DMS 273 treated with DMSO at 0.1 percent for 48 hours (cell line): Measurements from ENCODE around the gene DLG1.
"Not testable (repeated sequence)": the region's sequence is repeated elsewhere in the genome, so short reads cannot be mapped to it uniquely, and the experiment has no call there.

Source experiments
- DNase-seq: peaks from one replicate; lab custom pipeline; 2025; lab: John Stamatoyannopoulos, UW

Gene DLG1

DNA sequence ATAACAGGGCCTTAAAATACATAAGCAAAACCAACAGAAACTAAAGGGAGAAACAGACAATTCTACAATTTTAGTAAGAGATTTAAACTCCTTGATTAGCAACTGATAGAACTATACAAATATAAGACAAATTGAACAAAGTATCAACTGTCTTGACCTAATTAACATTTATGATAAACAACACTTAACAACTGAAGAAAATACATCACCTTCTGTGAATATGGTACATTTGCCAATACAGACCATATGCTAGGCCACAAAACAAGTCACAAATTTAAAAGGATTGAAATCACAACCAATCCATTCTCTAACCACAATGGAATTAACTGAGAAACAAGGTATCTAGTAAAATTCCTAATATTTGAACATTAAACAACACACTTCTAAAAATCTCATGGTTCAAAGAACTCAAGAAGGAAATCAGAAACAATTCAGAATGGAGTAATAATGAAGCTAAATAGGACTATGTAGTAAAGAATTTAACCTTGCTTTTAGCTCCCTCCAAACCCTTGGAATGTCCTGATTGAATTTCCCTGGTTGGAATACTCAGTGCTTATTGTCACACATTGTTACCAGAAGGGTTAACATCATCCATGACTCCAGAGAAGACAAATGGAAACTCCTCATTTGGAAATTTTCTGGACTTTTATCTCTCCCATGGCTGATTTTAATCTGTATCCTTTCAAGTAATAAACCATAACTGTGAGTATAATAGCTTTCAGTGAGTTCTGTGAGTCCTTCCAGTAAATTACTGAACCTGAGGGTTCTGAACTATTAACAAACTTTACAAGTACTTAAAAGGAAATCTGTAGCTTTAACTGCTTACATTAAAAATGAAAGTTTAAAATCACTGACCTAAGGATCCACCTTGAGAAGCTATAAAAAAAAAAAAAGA, 88.8 kb downstream of the DLG1 start:
- DNase-seq = no peak

DNA sequence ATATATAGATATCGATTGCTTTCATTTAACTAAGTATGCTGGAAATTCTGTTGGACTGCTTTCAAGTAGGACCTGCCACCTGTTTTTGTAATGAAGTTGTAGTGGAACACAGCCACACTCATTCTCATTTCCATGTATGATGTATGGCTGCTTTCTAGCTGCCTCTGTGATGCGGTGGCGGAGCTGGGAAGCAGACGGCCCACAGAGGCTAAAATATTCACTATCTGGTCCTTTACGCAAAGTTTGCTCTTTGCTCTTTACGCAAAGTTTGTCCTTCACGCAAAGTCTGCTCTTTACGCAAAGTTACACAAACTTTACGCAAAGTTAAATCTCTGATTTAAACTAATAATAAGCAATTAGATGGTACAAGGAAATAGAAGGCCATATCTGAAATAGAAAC, 91.5 kb downstream of the DLG1 start:
- no peak for DNase-seq

DNA sequence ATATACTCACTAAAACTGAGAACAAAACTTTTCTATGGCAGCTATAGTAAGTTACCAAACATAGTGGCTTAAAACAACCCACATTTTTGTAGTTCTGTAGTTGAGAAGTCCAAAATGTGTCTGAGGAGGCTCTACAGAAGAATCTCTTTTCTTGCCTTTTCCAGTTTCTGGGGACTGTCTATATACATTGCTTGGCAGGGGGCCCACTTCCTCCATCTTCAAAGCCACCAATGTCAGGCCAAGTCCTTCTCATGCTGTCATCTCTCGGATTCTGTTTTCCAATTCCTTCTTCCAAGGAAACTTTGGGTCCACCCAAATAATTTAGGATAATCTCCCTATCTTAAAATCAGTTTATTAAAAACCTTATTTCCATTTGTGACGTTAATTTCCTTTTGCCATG, 92.7 kb downstream of the DLG1 start:
- no peak for DNase-seq

DNA sequence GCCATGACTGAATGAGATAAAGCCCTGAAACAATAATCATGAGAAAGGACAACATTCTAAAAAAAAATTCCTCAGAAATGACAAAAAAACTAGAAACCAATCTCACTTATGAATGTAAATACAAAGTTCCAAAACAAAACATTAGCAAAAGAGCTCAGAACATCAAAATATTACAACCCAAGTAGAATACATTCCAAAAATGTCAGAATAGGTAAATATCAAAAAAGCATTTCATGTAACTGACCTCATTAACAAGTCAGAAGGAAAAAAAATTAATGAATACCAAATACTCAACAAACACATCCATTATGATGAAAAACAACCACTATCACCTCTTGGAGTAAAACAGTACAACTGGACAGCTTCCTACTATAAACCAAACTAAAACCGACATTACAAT, 93.1 kb downstream of the DLG1 start:
- DNase-seq = no peak

DNA sequence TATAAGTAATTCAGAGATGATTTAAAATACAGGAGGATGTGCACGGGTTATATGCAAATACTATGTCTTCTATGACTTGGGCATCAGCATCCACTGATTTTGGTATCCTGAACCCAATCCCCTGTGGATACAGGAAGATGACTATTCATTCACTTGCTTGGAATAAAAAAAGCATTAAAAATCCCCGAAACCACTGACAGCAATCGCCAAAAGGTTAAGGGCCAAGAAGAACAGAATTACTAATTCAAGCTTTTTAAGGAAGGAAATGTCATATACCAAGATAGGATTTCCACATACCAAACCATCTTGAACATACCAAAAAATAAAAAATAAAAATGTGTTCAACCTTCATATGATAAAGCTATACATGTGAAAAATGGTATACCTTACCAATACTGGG, 93.7 kb downstream of the DLG1 start:
- no peak for DNase-seq

DNA sequence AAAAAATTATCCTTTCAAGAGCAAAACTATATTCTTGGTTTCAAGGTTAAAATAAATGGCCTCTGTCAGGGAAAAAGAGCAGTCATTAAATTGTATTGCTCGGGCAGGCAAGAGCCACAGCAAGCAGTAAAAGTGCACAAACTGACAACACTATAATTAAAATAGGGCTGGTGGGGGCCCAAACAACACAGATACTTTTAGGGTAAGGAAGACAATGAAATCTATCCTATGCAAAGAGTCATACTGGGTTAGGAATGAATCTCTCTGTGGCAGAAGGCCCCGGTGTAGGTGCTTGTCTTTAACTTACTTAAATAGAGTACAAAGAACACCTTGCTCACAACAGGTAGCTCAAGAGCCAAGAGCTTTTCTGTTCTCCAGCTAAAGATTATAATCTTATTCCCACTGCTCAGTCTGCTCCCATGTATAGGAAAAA, 94.7 kb downstream of the DLG1 start:
- no peak for DNase-seq

DNA sequence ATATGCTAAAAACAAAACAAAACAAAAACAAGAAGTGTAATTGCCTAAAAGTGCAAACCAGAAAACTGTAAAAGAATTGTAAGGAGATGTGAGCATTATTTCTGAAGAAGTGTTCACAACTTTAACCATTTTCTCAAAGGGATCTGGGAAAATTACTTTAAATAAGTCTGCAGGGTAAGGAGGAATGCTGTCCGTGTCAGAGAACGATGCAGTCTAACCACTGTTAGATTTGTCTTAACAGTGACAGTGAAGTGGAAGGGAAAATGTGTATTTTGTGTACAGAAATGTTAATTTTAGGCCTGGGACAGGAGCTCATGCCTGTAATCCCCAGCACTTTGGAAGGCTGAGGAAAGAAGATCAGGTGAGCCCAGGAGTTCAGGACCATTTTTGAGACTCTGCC, 95.7 kb downstream of the DLG1 start:
- no peak for DNase-seq

DNA sequence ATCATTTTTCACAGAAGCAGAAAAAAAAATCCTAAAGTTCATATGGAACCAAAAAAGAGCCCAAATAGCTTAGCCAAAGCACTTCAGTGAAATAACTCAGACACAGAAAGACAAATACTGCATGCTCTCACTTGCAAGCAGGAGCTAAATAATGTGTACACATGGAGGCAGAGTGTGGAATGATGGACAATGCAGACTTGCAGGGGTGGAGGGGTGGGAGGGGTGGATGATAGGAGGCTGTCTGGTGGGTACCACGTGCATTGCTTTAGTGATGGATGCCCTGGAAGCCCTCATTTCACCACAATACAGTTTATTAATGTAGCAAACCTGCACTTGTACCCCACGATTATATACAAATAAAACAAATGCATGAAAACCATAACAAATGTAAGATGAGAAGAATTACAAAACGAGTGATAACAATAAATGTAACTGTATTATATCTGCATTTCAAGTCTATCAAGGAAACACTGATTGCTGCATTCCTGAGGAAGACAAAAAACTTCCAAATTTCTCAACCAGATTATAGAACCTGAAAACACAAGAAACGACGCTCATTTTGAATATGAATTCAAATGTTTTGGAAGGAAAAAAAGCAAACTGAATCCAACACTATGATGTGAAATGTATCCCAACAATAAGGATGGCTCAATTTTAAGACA, 96.5 kb downstream of the DLG1 start:
- DNase-seq = no peak

DNA sequence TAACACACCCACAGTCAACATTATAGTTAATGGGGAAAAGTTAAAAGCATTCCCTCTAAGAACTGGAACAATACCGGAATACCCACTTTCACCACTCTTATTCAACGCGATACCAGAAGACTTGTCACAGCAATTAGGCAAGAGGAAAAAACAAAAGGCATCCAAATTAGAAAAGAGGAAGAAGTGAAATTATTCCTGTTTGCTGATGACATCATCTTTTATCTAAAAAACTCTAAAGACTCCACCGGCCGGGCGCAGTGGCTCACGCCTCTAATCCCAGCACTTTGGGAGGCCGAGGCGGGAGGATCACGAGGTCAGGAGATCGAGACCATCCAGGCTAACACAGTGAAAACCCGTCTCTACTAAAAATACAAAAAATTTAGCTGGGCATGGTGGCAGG, 97.6 kb downstream of the DLG1 start:
- DNase-seq = not testable (repeated sequence)

DNA sequence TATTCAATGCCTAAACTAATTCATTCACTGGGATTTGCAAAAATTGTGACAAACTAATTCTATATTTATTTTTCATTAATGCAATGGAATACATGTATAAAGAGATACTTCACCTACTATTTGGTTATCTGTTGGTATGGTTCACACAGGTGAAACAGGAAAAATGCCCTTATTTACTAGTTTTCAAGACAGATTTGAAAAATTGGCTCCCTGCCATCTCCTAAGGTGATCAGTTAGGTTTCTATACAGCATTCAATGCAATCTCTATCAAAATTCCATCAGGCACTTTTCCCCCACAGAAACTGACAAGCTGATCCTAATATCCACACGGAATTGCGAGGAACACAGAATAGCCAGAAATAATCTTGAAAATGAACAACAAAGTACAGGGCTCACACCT, 101.1 kb downstream of the DLG1 start:
- DNase-seq = no peak

DNA sequence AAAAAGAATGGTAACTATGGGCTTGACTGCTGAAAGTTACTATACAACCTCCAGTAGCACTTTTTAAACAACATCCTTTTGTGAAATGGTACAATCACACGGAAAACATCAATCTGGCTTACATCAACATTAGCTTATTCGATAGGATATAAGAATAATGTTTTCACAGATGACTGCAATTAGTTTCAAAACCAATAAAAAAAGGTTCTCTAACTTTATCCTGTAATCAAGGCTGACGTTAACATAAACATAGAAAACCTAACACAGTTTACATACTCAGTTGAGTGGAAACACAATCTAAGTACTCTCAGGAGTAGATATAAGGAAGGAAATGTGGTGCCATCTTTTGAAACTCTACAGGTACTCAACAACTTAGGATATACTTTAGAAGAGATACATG, 102.2 kb downstream of the DLG1 start:
- DNase-seq = no peak

DNA sequence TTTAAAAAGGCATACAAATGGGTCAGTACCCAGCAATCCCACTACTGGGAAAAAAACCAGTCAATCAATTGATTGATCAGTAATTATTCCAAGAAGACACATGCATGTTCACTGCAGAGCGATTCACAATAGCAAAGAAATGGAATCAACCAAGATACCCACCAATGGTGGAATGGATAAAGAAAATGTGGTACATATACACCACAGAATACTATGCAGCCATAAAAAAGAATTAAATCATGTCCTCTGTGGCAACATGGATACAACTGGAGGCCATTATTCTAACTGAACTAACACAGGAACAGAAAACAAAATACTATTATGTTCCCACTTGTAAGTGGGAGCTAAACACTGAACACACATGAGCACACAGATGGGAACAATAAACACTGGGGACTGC, 103.1 kb downstream of the DLG1 start:
- DNase-seq = no peak

DNA sequence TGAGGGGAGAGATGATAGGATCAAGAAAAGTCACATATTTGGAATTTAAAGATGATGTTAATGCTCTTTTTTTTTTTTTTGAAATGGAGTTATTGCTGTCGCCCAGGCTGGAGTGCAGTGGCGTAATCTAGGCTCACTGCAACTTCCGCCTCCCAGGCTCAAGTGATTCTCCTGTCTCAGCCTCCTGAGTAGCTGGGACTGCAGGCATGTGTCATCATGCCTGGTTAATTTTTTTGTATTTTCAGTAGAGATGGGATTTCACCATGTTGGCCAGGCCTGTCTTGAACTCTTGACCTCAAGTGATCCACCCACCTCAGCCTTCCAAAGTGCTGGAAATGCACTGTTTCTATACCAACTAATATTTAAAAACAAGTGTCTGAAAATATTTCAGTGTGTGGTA, 104.7 kb downstream of the DLG1 start:
- DNase-seq = not testable (repeated sequence)

DNA sequence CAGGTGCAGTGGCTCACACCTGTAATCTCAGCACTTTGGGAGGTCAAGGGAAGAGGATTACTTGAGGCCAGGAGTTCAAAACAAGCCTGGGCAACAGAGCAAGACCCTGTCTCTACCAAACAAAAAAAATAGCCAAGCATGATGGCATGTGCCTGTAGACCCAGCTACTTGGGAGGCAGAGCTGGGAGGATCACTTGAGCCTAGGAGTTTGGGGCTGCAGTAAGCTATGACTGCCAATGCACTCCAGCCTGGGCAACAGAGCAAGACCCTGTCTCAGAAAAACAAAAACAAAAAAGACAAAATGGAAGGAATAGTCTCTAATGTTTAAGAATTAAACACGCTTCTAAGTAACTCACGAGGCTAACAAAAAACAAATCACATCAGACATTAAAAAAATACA, 106.5 kb downstream of the DLG1 start:
- no peak for DNase-seq

DNA sequence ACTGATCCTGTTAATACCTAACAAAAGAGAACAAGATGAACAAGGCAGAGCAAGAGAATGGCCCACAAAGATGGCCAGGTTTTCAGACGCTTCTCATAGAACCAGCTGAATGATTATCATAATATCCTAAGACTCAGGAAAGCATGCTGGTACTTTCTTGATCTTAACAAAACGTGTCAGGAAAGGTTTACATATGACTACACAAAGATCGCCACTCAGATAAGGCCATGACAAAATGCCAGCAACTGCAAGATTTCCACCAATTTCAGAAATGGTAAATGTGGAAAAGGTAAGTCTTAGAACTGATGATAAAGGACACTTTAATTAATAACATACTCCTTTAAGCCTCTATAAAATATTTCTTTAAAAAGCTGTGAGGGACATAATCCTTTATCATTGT, 108.8 kb downstream of the DLG1 start:
- no peak for DNase-seq

DNA sequence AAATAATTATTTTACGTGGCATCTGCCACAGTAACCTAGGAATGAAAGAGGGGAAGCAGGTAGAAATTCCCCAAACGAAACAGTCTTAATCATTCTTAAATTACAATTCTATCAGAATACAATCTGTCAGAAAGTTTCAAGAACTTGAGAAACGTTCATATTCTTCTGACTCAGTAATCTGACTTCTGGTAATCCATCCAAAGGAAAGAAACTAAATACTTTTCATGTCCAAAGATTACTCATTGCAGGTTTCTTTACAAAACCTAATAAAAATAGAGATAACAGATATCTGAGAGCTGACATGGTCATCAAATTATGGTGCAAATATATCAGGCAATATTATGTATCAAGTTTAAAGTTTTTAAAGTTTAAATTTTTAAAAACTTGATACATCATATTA, 109.4 kb downstream of the DLG1 start:
- DNase-seq = no peak

DNA sequence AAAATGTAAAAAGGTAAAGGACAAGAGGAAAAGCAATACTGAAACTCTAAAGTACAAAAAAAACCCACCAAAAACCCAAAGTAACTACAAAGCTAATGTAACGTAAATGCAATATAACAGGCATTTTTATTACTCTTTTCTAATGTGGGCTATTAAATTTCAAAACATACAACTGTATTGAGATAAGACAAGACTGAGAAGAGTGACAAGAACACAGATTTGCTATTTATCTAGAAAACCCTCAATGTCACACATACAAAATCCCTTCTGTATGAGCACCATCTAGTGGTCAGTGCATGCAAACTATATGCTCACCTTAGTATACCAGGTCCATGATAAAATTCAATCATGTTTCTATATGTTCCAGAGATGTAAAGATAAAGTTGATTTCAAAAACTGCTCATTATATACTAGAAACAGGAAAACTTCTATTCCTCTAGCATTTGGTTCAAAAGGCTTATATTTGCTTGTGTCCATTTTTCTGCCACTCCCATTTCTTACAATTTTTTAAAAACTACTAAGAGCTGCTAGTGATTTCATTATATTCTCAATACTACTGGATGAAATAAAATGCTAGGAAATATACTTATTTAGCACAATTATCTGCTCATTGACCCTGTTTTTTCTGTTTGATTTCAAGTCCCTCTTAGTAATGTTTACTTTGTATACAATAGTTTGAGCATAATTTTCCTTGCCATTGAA, 111.4 kb downstream of the DLG1 start:
- DNase-seq = peak; percentile 62

DNA sequence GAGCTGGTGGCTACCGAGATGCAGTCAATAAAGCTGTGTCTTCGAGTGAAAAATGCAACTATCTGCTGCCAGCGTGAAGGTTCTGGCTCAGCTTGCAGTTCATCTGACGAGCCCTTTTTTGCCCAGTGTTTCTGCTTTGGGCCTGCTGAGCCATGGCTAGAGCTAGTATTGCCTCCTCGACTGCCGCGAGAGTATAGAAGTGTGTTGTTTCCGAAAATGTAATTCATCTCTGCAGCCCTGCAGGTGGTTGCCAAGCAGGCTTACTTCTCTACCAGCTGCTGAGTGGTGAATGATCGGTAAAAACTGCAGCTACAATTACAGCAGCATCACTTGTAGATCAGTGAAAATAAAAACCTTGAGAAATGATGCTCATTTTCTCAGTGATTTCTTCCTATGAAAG, 114.8 kb downstream of the DLG1 start:
- DNase-seq = no peak

DNA sequence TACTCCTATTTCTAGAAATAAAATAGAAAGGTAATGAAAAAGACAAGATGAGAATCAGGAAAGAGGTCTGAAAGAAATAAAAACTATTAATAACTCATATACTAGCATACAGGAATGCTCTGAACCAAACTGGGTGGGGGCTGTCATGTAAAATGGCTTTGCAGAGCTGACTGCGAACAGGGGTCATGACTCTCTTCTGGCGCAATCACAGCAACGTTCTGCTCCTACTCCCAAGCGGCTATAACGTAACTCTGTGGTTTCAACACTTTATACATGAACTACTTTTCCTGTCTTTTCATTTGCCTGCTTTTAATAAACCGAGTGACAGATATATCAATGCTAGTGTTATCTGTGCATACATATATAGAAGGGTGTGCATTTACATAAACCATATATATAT, 116.7 kb downstream of the DLG1 start:
- no peak for DNase-seq

DNA sequence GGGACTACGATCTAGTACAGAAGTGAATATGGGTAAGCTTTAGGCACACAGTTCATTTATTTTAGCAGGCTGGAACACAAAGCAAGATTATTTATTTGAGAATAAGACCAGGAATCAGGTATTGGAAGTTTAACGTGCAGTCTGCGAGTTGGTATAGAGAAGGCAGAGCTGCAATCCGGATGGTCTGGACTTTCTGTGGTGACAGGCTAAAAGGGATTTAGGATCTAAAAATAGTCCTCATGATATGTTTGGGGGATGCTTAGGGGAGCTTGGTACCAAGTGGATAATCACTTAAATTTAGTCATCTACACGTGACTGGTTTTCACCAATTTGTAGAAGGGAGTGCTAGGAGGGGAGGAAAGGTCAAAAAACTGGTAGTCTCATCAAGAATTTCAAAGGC, 119.4 kb downstream of the DLG1 start:
- no peak for DNase-seq

DNA sequence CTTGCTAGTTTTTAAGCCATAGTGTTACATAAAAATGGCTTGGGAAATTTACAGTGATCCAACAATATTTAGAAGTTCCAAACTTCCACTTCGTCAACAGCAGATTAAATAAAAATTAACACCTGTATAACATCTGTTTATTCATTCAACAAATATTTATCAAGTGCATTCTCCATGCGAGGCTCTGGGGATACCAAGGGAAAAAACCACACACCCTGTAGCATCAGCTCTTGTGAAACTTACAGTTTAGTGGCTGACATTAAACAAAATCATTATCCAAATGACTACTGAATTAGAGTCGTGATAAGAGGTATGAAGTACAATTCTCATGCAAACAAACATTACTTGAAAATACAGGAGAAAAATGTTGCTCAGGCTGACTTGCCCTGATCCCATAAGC, 122.9 kb downstream of the DLG1 start:
- no peak for DNase-seq

DNA sequence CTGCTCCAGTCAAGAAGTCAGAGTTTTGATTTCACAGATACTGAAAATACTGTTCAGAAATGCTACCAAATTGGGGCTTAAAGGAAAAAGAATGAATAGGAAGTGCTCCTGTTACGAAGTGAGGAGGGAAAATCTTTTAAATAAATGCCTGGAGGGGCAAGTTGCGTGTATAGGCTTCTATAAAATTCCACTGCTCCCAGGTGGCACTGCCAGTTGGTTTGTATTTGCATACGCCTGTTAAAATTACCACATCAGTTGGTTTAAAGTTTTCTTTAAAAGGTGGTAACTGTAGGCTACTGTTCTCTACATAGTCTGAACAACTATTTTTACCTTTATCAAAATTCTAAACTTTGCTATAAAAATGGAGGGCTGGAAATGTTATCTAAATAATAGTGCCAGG, 123.5 kb downstream of the DLG1 start:
- no peak for DNase-seq

DNA sequence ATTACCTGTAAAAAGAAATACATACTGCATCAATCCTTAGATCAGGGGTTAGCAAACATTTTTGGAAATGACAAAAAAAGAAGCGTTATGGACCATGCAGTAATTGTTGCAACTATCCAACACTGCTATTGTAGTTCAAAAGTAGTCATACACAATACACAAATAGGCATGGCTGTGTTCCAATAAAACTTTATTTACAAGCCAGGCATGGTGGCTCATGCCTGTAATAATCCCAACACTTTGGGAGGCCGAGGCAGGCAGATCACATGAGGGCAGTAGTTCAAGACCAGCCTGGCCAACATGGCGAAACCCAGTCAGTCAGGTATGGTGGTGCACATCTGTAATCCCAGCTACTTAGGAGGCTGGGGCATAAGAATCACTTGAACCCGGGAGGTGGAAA, 124.8 kb downstream of the DLG1 start:
- DNase-seq = no peak
